Endometrial microvascular endothelial cells (primary cell): ENCODE data around the gene SLC35B4. TPM values are rescaled to one million over a fixed set of nuclear protein-coding genes. Genes with fewer than 3 reads are reported as not detected.

ENCODE experiments used
- in situ Hi-C: cut with HindIII; loops from 2 replicates; pipeline ENCODE4 v1.10.0; 2017; ENCODE audit warnings: low sequenced_read_pairs, low pct_unique_long_range_greater_than_20kb; ENCODE audit errors: inconsistent ontology term
- total RNA-seq: library from RNA; depleted of rRNA; stranded (reverse); fragments of >200 nt; gene quantifications from one replicate; pipeline ENCODE4 v1.2.3, GENCODE V29; 2015; ENCODE audit errors: inconsistent ontology term

The SLC35B4 gene
- total RNA-seq, 1 donor from 2014 or later: 14.7 TPM

GRCh38 chr7:134334408-134334807 lies 17.7 kb upstream of the SLC35B4 start:
- in situ Hi-C loops: no loop called here

GRCh38 chr7:134333943-134334342 lies 17.2 kb upstream of the SLC35B4 start:
- in situ Hi-C loops: no loop called here

GRCh38 chr7:134332892-134333291 lies 16.2 kb upstream of the SLC35B4 start:
- in situ Hi-C loops: no loop called here

GRCh38 chr7:134331393-134331792 lies 14.7 kb upstream of the SLC35B4 start:
- in situ Hi-C loops: no loop called here

- in situ Hi-C loops: no loop called here
Observed at GRCh38 chr7:134330974-134331373, 14.2 kb upstream of the SLC35B4 start.

- in situ Hi-C loops: no loop called here
Observed at GRCh38 chr7:134329614-134330346, 13.1 kb upstream of the SLC35B4 start.

- in situ Hi-C loops: no loop called here
Observed at GRCh38 chr7:134328900-134329299, 12.2 kb upstream of the SLC35B4 start.

GRCh38 chr7:134327896-134328295 lies 11.2 kb upstream of the SLC35B4 start:
- in situ Hi-C loops: no loop called here

GRCh38 chr7:134324107-134324506 lies 7.4 kb upstream of the SLC35B4 start:
- in situ Hi-C loops: no loop called here

- in situ Hi-C loops: no loop called here
Observed at GRCh38 chr7:134320201-134320600, 3.5 kb upstream of the SLC35B4 start.

GRCh38 chr7:134318443-134318842 lies 1.7 kb upstream of the SLC35B4 start:
- in situ Hi-C loops: no loop called here

- in situ Hi-C loops: no loop called here
Observed at GRCh38 chr7:134317434-134317833, 704 bp upstream of the SLC35B4 start.

GRCh38 chr7:134315679-134316538 lies 821 bp downstream of the SLC35B4 start:
- in situ Hi-C loops: no loop called here

- in situ Hi-C loops: no loop called here
Observed at GRCh38 chr7:134313543-134313942, 3.2 kb downstream of the SLC35B4 start.

- in situ Hi-C loops: no loop called here
Observed at GRCh38 chr7:134312717-134313116, 4.0 kb downstream of the SLC35B4 start.

- in situ Hi-C loops: no loop called here
Observed at GRCh38 chr7:134311807-134312206, 4.9 kb downstream of the SLC35B4 start.

GRCh38 chr7:134308548-134308947 lies 8.2 kb downstream of the SLC35B4 start:
- in situ Hi-C loops: no loop called here

GRCh38 chr7:134307320-134307719 lies 9.4 kb downstream of the SLC35B4 start:
- in situ Hi-C loops: no loop called here

- in situ Hi-C loops: no loop called here
Observed at GRCh38 chr7:134302120-134302519, 14.6 kb downstream of the SLC35B4 start.

GRCh38 chr7:134301592-134301991 lies 15.1 kb downstream of the SLC35B4 start:
- in situ Hi-C loops: no loop called here
